GM21717 (cell line): ENCODE data around the gene PPP1R13L.
"Not testable (repeated sequence)": the region's sequence is repeated elsewhere in the genome, so short reads cannot be mapped to it uniquely, and the experiment has no call there.

Source experiments
- ATAC-seq: cut with Tn5 transposase; IDR thresholded peaks from one replicate; pipeline ENCODE4 v1.9.1; 2021; ENCODE audit warnings: mild to moderate bottlenecking, moderate library complexity; ENCODE audit not compliant: unreplicated experiment

The PPP1R13L gene

DNA sequence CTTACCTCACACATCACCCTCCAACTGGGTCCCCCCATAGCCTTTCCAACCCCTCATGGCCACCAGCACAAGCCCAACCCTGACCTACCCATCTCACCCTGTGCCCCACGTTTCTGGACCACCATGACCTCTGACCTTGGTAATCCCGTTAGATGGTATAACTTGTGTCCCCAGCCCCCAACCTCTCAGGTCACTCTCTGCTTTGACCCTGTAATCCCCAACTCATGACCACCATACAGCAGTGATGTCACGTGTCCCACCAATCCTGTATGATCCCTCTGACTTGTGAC lies 55.8 kb downstream of the PPP1R13L start:
- no peak for ATAC-seq

DNA sequence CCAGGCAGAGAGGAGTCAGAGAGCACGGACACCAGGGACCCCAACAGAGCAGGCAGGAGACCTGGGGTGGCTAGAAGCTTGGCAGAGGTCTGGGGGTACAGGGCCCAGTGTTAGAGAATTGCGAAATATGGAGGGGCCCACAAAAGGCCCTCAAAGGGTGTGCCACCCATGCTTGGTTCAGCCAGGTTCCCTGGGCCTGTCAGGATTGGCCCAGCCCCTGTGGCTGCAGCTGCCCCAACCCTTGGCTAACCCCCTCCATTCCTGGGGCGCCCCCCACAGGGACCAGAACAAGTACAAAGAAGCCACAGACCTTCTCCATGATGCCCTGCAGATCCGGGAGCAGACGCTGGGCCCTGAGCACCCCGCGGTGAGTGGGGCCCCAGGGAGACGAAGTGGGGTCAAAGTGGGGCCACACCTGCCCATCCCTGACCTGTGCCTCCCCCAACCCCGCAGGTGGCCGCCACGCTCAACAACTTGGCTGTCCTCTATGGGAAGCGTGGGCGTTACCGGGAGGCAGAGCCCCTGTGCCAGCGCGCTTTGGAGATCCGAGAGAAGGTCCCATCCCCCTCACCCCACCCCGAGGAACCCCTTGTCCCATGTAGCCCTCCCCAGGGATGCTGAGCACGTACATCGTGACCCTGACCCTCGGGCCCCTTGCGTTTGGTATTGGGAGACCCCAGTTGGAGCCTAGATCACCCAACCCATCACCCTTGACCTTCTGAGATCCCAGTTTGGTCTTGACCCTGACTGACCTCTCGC lies 56.3 kb downstream of the PPP1R13L start:
- no peak for ATAC-seq

DNA sequence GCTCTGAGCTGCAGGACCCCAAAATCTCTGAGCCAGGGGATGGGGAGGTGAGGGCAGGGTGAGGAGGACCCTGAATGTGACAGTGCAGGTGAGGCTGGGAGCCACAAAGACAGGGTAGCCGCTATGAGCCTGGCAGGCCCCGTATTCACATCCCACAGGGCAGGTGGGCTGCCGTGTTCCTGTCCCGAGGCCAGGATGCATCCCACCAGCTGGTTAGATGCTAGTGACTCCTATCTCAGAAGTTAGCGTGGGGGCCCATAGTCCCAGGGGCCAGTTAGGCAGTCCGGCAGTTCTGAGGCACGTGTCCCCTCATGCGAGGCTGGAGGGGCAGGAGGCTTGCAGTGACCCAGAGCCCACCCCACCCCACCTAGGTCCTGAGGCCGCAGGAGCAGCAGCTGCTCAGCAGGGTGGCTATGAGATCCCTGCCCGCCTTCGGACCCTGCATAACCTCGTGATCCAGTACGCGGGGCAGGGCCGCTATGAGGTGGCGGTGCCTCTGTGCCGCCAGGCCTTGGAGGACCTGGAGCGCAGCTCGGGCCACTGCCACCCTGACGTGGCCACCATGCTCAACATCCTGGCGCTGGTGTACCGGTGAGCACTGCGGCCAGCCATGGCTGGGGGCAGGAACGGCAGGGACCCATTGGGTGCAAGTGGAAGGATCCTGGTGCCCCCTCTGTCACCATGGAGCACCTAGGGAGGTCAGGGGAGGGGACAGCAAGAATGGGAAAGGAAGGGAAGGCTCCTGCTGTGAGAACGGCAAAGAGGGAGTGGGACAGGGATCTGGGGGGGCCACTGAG lies 57.1 kb downstream of the PPP1R13L start:
- no peak for ATAC-seq

DNA sequence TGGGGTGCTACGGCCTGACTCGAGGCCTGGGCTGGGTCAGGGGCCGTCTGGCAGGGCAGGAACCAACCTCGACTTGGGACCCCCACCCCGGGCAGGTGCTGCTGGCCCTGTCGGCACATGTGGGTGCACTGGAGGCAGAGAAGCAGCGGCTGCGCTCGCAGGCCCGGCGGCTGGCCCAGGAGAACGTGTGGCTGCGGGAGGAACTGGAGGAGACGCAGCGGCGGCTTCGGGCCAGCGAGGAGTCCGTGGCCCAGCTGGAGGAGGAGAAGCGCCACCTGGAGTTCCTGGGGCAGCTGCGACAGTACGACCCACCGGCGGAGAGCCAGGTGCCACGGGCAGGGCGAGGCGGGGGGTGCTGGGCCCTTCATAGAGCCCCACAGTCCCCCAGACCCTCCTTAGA lies 58.4 kb downstream of the PPP1R13L start:
- no peak for ATAC-seq

DNA sequence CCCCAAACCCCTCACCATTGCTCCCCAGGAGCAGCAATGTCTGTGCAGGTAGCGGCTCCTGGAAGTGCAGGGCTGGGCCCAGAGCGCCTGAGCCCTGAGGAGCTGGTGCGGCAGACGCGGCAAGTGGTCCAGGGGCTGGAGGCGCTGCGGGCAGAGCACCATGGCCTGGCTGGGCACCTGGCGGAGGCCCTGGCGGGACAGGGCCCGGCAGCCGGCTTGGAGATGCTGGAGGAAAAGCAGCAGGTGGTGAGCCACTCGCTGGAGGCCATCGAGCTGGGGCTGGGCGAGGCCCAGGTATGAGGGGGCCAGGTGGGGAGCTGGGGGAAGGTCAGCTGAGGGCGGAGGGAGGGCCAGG lies 59.4 kb downstream of the PPP1R13L start:
- ATAC-seq: no peak

DNA sequence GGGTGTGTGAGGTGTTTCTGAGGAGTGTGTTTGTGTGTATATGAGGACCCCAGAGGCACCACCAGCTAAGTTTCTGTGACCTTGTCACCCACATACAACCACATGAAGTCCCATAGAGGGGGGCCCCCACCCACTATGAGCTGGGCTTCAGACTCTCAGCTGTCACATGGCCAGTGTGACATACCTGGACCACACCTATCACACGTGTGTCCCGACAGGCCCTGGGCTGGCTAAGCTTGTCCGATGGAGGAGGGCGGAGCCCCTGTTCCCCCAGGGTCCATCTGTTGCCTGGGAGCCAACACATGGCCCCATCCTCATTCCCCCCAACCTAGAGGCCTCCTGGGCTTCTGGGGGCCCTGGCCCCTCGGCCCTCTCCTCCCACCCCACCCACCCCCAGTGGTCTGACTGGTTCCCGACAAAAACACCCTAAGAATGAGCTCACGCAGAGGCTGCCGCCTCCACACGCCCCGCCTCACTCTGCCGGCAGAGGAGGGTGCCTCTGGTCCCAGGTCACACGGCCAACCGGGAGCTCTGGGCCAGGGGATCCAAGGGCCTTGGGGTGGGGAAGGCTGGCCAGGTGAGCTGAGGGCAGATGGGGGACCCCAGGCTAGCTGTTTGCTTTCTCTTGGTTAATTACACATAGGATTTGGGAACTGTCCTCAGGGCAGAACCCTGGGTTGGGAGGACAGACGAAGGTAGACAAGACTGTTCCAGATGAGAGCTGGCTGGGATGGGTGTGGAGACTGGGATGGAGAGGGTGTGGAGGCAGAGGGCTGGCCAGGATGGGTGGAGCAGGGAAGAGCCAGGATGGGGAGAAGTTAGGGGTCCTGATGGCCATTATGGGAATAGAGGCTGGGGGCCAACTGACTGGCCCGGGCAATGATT lies 60.0 kb downstream of the PPP1R13L start:
- ATAC-seq: no peak

DNA sequence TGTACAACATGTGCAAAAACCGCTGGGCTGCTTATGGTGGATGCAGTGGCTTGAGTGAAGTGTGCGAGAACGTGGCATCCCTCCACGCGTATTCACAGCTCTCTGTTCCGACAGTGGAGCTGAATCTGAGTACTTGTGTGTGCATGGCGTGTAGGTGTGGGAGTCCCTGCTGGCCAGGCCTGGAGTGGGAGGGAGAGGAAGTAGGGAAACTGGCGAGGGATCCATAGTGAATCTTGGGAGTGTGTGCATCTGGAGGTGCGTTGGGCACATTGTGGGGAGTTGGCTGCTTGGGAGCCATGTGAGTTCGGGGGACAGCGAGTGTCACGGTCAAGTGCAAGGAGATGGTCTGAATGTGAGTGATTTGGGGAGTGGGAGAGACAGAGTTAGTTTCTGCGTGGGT lies 62.0 kb downstream of the PPP1R13L start:
- ATAC-seq: no peak

DNA sequence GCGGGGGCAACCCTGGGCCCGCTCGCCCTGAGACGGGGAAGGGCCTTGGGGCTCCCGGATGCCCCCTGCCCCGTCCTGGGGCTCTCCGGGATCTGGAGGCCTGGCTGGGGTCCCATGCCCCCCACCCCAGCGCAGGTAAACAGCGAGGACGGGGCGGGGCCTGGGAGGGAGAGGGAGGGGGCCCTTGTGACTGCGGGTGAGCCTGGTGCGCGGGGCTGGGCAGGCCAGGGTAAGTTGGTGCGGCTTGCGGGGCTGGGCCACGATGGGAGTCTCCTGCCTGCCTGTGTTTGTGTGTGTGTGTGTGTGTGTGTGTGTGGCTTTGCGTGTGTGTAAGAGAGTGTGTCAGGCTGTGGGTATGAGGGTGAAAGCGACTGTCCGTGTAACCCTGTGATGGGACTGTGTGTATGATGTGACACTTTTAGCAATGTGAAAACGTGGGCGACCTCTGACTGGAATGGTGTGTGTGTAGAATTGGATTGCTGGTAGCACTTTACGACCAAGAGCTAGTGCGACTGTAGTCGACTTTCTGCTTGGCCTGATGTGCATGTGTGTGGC lies 63.9 kb downstream of the PPP1R13L start:
- no peak for ATAC-seq

DNA sequence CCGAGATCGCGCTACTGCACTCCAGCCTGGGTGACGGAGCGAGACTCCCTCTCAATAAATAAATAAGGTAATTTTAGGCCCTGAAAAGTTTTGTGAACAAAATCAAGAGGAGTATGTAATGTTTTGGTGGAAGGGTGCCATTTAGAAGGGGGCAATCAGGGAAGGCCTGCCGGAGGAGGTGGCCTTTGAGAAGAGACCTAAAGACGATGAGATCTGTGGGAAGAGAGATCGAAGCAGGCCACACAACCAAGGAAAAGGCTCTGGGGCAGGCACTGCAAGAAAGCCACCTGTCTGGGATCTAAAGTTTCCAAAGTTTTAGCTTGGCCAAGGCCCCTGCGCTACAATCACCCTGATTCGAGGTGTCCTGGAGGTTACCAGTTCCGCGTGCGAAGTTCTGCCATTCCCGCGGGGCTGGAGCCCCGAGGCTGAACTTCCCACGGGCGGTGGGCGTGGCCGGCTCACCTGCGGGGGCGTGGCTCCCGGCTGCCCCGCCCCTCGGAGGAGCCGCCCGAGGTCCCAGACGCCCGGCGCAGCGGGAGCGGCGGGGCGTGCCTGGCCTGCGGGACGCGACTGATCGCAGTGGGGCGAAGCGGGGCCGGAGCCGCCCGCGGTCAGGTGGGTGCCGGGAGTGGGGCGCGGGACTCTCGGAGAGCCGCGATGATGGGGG lies 64.5 kb downstream of the PPP1R13L start, which contains the start of gene KLC3:
Gene KLC3 (plus strand): TSS at position 519 of the 667 bp plus-strand sequence. CDS start 4,792 bp downstream, outside the sequence.
- ATAC-seq: no peak

DNA sequence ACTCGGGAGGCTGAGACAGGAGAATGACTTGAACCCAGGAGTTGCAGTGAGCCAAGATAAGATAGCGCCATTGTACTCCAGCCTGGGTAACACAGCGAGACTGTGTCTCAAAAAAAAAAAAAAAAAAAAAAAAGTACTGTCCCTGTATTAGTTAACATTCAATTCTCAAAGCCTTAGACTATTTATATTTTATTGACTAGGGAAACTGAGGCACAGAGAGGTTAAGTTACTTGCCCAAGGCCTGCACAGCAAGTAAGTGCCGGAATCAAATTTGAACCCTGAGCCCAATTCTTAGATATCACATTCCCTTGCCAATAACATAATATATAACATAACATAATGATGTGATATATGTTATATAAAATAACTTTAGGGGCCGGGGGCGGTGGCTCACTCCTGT lies 65.2 kb downstream of the PPP1R13L start:
- ATAC-seq: no peak

DNA sequence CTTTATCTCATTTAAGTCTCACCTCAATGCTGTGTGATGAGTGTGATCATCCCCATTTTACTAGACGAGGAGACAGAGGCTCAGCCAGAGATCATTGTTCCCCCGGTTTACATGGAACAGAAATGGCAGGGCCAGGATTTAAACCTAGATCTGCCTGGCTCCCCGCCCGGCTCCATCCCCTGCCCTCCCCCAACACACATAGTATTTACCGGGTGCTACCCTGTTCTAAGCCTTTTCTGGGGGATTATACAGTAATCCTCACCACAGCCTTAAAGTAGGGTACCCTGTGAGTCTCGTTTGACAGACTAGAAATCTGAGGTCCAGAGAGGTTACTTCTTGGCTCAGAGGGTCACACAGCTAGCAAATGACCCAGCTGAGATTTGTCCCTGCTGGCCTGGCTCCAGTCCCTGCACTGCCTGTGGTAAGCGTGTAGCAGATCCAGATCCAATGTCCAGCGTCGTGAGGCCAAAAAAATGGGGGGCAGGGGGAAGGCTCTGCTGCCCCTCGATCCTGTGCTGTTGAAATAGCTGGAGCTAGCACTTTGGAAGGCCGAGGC lies 68.1 kb downstream of the PPP1R13L start:
- no peak for ATAC-seq

DNA sequence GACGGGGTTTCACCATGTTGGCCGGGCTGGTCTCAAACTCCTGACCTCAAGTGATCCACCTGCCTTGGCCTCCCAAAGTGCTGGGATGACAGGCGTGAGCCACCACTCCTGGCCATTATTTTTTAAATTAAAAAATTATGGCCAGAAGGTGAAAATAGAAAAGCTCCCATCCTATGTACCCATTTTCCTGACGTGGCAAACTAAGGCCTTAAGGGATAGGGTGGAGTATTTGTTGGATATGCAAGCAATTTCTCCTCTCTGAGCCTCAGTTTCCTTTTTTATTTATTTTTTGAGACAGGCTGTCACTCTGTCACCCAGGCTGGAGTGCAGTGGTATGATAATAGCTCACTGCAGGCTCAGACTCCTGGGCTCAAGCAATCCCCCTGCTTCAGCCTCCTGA lies 70.0 kb downstream of the PPP1R13L start:
- ATAC-seq: not testable (repeated sequence)

DNA sequence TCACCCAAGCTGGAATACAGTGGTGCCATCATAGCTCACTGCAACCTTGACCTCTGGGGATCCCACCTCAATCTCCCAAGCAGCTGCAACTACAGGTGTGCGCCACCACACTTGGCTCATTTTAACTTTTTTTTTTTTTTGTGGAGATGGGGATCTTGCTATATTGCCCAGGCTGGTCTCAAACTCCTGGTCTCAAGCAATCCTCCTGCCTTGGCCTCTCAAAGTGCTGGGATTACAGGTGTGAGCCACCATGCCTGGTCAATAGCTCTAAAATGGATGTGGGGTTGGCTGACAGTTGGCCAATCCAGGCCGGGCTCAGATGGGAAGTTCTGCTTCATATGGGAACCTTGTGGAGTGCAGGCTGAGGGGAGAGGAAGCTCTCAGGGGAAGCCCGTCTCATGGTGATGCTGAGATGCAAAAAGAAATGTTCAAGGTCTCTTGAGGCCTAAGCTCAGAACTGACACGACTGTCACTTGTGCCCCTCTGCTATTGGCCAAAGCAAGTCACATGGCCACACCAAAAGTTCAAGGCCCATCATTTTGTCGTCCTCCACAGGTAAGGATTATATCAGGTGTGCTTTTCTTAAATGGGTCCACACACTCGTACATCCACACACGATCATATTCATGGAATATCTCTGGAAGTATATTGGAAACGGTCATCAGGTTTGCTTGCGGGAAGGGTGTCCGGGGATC lies 71.1 kb downstream of the PPP1R13L start:
- no peak for ATAC-seq

DNA sequence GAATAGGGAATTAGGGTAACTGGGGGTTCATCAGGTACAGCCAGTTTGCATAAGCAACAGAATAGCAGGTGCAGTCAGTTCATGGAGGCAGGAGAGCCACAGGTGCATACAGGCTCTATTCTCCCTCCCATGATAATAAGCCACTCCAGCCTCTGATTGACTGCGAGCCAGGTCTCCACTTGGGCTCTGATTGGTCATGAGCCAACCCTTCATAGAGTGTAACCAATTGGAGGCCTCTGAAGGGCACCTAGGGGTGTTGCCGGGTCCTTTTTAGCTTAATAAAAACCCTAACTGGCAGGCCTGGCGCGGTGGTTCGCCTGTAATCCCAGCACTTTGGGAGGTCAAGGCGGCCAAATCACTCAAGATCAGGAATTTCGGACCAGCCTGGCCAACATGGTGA lies 73.5 kb downstream of the PPP1R13L start:
- no peak for ATAC-seq
